SIG-M5 (cell line): ENCODE results near the gene CNTN4.

ENCODE experiments used
- DNase-seq: peaks from one replicate; lab custom pipeline; 2025; lab: John Stamatoyannopoulos, UW

Gene CNTN4

DNA sequence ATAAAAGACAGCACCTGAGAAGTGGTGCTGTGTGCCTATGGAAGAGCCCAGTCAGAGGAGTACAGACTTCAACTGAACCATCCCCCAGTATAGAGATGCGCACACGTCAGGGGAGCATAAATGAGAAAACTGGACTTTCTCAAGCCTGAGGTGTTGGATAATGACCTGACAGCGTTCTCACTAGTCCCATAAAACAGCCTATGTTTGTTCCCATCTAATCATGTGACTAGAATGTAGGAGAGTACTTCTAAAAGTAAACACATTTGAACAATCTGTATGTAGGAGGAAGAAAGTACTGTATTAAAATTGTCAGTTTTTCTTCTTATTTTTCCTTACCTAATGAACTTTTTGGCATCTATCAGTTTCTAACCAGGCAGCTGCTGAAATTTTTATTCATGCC is 498.9 kb downstream of the CNTN4 start:
- DNase-seq, result no peak

DNA sequence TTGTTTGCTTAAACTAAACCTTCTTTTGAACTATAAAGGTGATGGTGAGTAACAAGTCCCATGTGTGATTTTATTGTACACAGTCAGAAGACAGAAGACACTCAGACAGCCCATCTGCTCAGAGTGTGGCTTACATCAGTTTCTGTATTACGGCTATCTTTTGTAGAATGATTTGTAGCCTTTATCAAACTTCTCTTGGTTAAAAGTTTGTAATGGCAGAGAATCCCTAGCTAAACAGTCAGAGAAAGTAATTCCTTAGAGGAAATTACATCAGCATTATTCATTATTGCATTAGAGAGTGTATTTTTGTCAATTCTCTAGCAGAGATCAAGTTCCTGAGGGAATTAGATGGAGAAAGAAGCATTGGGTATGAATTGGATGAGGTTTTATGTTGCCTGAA is 500.8 kb downstream of the CNTN4 start:
- no peak for DNase-seq

DNA sequence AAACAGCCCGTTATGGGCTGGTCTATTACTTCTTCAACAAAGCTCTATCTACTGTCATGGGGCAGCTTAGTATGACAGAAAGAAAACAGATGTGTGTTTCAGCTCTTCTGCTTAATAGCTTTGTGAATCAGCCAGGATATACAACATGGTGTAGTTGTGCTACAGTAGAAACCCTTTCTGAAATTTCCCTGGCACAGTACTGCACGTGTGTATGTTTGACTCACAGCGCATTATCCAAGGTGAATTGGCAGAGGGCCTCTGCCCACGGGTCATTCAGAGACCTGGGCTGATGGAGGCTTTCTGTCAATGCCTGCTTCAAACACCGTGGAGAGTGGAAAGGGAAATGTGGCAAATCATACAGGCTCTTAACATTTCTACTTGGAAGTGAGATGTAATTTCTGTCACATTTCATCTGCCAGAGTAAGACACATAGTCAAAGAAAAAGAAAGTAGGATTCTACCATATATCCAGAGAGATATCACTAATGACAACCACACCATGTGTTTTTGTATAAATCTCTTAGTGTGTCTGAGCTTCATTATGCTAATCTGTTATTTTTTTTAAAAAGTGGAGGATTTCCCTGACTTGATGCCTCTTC is 505.1 kb downstream of the CNTN4 start:
- no peak for DNase-seq

DNA sequence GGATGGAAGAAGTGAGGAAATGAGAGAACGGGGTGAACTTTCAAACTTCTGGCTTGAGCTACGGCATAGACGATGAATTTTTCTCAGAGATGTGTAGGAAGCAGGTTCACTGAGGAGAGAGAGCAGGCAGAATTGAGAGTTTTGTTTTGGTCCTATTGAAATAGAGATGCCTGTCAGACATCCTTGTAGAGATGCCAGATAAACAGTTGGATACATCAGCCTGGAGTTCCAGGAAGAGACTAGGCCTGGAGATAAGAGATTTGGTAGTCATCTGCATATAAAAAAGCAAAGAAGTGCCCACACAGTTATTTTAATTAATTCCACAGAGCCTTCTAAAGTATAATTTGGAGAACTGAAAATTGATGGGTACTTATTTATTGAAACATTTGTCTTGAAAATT is 515.9 kb downstream of the CNTN4 start:
- DNase-seq, result no peak

DNA sequence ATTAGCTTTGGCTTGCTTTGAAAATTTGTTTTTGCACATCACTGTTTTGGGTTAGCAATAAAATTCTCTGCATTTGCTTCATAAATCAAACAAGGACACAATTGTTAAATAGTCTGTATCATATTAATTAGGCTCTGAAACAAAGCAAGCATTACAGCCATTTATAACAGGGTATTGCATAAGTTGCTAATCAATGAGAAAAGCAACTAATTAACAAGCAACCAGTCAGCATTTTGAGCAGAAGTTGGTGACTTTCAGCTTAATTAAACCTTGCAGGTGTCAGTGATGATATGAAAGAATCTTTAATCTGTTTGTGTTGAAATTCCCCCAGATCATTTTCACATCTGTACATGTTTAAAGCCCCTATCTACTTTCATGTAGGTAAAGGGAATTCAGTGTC is 516.4 kb downstream of the CNTN4 start:
- DNase-seq, result no peak

DNA sequence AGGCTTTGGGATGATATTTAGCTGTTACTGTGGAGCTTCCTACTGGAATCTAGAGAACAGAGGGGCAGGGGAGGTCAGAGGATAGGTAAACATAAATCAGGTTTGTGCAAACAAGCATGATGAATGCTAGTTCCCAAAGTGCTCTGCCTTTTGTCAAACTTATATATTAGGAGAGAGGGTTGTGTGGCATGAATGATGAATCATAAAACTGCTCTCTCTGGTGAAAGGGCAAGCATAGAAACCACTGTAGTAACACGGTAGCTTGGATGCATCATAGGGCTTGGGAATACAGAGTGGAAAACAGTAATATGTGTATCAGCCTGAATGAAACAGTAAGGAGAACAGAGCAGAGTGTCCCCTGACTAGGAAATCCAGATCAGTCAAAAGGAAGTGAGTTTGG is 524.8 kb downstream of the CNTN4 start:
- DNase-seq, result no peak

DNA sequence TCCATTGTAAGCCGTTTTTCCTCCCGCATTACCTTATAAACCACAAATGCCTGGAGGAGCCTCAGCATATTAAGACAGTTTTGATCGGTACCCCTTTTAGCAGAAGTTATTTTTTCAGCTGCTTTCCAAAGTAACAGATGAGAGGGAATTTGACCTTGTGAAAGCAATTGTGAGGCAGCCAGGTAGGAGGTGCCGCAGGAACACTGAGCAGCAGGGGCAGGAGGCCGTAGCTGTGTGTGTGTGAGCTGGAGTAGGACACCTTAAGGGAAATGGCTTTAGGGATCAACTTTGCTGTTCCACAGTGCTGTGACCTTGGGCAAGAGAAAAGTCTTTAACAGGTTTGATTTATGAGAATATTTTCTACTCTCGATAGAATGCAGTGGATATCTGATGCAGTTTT is 529.5 kb downstream of the CNTN4 start:
- no peak for DNase-seq

DNA sequence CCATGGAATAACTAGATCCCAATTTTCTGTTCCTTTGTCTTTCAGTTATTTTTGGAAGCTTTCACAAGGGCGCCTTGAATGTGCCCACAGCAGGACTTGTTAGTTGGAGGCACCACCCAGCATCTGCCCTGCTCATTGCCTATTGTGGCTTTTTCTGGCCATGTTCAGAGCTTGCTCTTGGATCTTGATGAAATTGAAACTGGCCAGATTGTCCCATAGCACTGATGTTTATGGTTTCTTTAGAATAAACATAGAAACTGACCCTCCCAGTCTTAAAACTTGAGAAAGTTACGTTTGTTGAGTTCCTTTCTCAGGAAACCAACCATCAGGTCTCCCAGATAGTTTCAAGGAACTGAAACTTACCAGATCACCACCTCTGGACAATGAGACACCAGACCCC is 536.8 kb downstream of the CNTN4 start:
- no peak for DNase-seq

DNA sequence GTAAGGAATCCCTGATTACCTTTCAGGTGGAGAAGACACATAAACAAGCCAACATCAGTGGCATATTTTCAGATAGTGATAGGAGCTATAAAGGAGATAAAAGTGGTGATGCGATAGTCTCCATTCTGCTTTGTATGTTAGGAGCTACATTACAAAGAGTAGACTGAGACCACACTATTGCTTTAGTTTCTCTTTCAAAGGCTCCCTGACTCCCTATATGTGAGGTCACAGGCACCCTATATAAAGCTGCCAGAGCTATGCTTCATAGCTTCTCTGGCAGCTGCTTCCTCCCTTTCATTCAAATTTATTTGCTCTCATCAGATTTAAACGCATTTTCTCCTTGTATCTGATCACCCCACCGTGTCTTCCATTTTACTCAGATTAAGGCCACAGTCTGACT is 544.9 kb downstream of the CNTN4 start:
- no peak for DNase-seq

DNA sequence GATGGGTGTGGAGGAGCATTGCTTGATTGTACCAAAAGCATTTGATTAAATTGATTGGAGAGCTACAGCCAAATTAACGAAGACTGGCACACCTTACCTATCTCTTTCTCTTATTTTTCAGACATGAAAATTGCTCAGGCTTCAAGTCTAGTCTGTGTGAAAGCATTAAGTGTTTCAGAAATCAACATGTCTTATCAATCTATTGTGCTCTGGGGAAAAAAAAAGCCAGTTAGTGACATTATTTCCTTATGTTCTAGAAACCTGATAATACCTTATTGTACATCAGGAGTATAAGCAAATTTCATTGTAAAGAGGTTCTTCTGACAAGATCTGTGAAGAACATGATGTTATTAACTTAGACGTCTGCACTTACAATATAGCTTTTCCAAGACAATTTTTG is 546.3 kb downstream of the CNTN4 start:
- DNase-seq, result no peak

DNA sequence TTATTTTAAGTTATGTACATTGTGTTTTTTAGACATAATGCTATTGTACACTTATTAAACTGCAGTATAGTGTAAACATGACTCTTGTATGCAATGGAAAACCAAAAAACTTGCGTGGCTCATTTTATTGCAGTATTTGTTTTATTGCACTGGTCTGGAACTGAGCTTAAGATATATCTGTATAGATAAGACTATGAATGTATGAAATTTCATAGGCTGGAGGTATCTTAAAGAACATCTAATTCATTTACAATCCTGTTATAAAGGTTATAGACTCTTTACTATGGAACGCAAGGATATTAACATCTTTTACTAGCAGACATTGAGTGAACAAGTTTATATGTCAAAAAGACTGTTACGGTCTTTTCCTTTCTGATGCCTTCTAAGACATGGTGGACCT is 552.1 kb downstream of the CNTN4 start:
- no peak for DNase-seq

DNA sequence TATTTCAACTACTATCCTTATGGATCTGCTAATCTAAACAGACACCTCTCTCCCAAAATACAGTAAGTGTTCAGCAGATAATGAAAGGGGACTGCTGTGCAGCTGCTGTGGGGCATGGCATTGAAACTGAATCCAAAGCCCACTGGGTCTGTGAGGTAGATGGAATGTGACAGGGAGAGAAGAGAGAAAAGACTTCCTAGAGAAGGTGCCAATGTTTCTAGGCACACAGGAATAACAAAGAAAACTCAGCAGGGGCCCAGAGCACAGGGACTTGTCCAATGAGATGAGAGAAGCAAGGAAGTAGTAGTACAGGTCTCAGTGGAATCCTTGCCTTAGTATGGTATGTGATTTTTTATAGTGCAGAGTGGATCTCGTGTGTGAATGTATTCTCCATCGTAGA is 553.7 kb downstream of the CNTN4 start:
- DNase-seq, result no peak

DNA sequence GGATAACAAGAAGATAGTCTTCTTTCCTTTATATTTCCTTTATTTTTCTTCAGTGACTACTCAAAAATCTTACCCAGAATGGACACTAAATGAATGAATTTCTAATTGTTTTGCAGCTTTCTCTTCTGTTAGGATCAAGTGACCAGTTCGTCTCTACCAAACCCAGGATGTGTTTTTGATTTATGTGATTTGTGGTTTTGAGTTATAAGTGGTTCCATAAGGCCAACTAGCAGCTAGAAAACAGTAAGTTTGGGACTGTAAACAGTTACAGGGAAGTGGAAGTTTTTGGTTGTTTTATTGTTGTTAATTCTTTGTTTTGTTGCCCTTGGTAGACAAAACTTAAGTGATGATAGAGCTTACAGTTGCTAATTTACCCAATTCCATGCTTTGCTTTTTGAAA is 555.0 kb downstream of the CNTN4 start:
- DNase-seq, result no peak

DNA sequence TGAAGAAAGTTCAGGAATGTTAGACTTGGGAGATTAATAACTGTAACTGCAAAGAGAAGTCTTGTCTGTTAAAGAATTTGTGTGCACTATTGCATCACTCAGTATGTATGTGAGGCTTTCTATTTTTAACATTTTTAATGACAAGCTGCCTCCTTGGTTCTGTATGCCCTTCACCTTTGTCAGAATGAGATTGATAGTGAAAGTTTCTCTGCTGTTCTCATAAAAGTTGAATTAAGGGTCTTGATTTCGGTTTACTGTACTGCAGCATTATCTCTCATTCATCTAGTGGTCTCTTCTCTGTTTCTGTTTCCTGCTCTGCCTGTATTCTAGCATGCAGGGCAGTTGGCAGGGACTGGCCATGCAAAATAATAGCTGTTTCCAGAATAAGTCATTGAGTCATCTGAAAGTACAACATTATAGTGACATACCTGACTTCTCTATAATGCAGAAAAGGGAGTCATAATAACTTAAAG is 556.6 kb downstream of the CNTN4 start:
- no peak for DNase-seq

DNA sequence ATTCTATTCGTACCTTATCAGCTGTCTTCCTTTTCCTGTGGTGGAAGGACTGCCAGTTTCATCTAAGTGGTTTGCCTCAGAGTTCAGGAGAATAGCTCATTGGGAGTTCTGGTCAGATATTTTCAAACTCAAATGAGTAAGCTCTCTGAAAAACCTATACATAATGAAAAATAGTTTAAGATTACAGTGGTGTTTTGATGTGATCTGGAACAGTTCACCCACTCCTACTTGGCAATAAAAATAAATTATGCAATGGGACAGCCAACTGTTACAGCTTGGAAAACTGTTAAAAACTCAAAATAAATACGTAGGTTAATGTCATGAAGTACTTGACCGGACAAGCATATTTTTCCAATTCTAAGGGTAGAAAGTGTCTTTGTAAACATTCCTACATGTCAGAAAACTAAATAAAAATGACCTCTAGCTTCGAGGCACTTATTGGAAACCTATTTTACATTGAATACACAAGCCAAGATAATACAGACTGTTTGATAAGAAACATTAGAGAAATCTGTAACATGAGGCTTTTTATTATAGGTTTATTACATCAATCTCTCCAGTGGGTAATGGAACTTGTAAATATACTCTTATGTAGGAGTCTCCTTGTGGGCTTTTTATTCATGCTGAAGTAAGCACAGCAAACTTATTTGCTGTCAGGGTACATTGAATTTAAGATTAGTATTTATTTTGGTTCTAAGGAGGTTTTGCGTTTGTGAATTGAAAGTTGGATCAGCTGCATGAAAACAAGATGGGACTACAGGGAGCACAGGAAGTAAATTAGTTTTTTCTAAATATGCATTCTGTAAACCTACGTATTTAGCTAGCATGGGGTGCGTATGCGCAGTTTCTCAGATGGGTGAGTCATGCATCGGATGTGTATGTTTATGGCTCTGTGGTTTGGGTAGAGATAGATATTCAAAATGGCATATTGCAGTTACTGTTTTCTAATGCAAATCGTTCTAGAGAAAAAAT is 558.4 kb downstream of the CNTN4 start:
- no peak for DNase-seq

DNA sequence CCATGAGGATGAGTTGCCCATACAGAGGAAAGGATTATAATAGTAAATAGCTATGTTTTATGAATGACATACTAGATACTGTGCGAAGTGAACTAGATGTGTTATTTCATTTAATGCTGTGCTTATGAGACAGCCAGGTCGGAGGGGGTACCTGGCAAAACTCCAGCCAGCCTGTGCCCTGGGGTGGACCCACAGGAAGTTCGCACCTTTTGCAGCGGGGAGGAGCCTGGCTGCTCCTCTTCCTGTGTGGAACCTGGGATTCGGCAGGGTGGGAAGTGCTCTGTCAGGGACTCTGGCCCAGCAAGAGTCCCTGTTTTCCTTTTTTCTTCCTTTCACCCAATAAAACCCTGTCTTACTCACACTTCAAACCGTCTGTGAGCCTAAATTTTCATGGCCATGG is 559.3 kb downstream of the CNTN4 start:
- no peak for DNase-seq

DNA sequence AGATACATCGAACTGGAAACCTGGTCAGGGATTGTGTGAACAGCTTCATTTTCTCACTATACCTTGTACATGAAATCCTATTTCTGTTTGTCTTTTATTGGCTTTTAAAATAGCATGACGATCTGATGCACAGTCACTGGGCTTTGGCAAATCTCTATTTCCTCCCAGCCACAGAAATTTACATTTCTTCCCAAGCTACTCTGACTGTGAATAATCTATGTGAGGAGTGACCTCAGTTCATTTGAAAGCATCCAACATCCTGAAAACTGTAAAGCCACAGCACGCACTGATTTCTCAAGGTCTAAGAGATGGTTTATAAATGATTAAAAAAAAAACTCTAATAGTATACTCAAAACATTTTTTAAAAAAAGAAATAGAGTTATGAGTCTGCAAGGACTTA is 561.2 kb downstream of the CNTN4 start:
- DNase-seq, result no peak

DNA sequence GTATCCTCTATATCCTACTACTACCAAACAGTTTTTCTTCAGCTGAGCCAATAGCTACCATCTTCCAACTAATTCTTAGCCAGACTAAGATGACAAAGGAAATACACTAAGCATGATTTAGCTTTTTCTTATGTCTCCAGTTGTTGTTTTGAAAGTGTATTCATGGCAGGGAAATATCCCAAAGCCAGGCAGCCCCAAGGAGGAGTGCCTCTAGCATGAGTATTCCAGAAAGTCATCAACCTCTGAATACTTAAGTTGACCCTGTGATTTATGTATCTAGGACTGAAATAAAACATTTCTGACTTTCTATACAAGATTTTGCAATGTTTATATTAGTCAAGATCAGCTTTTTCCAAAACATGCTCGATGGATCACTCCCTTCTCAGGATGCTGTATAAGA is 562.4 kb downstream of the CNTN4 start:
- DNase-seq, result no peak

DNA sequence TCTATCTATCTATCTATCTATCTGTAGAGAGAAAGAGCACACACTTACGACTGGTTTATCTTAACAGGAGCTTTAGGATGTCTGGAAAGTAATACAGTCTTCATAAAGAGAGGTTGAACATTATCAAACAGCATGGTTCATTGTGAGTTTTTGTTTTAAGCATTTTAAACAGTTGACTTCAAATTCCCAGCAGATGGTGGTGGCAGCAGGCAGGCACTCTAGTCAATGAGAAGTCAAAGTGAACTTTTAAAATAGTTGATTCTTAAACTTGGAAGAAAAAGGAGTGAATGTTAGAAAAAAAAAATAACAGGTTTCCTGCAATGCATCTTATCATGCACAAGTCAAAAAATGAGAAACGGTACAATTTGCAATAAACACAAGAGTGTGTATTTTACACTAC is 578.8 kb downstream of the CNTN4 start:
- DNase-seq, result no peak

DNA sequence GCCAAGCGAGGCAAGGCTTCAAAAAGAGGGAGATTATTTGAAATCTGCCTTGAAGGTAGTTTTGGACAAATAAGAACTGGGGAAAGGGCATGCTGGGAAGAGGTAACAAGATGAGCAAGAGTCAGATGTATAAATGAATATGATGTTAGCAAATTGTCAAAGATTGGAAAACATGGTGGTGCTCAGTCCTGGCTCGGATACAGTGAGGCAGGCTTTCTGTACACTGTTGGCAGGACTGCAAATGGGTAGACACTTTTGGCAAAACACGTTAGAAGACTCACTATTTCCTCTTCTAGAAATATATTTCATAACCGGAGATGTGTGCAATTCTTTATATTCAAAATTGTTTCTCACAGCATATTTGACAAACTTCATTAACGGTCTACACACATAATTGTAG is 581.6 kb downstream of the CNTN4 start:
- DNase-seq, result no peak

DNA sequence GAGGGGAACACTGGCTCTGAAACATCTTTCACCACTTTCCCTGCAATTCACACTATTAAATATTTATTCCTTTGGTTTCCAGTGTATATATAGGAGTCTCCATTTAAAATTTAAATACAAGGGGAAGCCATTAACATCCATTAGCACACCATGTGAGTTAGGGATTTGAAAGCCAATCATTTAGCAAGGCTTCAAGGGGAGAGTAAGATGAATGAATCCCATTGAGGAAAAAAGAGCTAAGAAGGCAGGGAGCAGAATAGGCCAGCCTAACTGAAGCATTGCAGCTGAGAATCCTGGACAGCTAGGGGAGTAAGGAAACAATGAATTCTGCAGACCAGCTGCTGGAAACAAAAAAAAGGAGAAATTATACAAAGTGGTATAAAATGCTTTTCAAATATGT is 585.4 kb downstream of the CNTN4 start:
- no peak for DNase-seq

DNA sequence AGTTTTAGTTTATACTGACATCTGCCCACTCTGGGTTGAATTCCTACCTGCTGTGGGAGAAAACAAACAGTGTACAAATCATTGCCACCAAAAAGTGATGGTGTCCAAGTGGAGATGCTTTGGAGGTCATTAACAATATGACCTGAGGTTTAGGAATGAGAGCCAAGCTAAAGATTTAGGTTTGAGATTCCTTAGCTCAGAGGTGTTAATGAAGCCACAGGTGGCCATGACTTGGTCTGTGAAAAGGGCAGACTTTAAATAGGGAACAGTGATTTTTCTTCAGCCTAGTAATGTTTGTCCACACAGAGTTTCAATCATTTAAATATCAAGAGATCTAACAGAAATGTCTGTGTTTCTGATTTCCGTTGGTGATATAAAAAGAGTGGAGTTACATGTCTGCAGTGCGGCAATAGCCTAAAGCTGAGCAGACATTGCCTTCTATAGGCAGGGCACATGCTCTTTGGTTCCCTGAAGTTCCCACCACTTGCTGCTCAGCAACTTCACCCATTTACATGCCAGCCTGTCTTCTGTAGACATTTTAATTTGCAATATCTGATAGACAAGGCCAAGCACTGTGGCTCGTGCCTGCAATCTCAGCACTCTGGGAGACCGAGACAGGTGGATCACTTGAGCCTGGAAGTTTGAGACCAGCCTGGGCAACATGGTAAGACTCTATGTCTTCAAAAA is 588.3 kb downstream of the CNTN4 start:
- DNase-seq, result no peak

DNA sequence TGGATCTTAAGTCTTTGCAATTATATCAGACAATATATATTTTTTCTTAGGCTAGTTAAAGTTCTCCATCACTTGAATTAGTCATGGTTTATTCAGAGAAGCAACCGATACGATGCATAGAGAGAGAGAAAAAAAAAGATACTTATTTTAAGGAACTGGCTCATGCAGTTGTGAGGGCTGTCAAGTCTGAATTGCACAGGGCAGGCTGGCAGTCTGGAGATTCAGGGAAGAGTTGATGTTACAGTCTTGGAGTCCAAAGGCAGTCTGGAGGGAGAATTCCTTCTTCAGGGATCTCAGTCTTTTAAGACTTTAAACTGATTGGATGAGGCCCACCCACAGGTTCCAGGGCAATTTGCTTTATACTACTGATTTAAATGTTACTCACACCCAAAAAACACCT is 598.9 kb downstream of the CNTN4 start:
- DNase-seq, result no peak
